AG20443 (cell line): ENCODE results near the gene SACM1L.

Experiments
- DNase-seq: peaks from one replicate; pipeline ENCODE4 v3.0.0; 2012; ENCODE audit warnings: low spot score, mixed read lengths

Gene SACM1L

GRCh38 chr3:45772341-45773035 lies 83.3 kb downstream of the SACM1L start:
- DNase-seq, result no peak

GRCh38 chr3:45773072-45773471 lies 83.9 kb downstream of the SACM1L start:
- no peak for DNase-seq

- DNase-seq, result no peak
These were observed 84.7 kb downstream of the SACM1L start for GRCh38 chr3:45773714-45774449.

- DNase-seq, result no peak
These were observed 85.7 kb downstream of the SACM1L start for GRCh38 chr3:45774581-45775521.

GRCh38 chr3:45775571-45776300 lies 86.5 kb downstream of the SACM1L start:
- no peak for DNase-seq

- DNase-seq, result no peak
These were observed 87.1 kb downstream of the SACM1L start for GRCh38 chr3:45776301-45776595.

GRCh38 chr3:45776611-45777010 lies 87.4 kb downstream of the SACM1L start:
- no peak for DNase-seq

- DNase-seq, result no peak
These were observed 88.0 kb downstream of the SACM1L start for GRCh38 chr3:45777111-45777745.

GRCh38 chr3:45777746-45778386 lies 88.7 kb downstream of the SACM1L start:
- no peak for DNase-seq

GRCh38 chr3:45778761-45779201 lies 89.6 kb downstream of the SACM1L start:
- no peak for DNase-seq

GRCh38 chr3:45779746-45780735 lies 90.8 kb downstream of the SACM1L start:
- DNase-seq, result no peak

GRCh38 chr3:45781271-45781670 lies 92.1 kb downstream of the SACM1L start:
- no peak for DNase-seq

- DNase-seq, result no peak
These were observed 92.6 kb downstream of the SACM1L start for GRCh38 chr3:45781841-45782240.

- no peak for DNase-seq
These were observed 93.2 kb downstream of the SACM1L start for GRCh38 chr3:45782381-45782780.

GRCh38 chr3:45783667-45784066 lies 94.5 kb downstream of the SACM1L start:
- DNase-seq, result no peak

GRCh38 chr3:45785605-45786150 lies 96.5 kb downstream of the SACM1L start:
- no peak for DNase-seq

- no peak for DNase-seq
These were observed 97.8 kb downstream of the SACM1L start for GRCh38 chr3:45786801-45787495.

- no peak for DNase-seq
These were observed 98.4 kb downstream of the SACM1L start for GRCh38 chr3:45787551-45787950.
